ENCODE data around the gene RPS21.
A peak's percentile ranks its signal among the peaks of the same experiment; 100 is the strongest.

RPS21 gene

GRCh38 chr20:62400021-62400420 lies 13.1 kb downstream of the RPS21 start:
- DNase-seq: no peak

- DNase-seq: no peak
Observed at GRCh38 chr20:62400541-62400940, 13.6 kb downstream of the RPS21 start.

- DNase-seq: no peak
Observed at GRCh38 chr20:62401331-62401779, 14.5 kb downstream of the RPS21 start.

- no peak for DNase-seq
Observed at GRCh38 chr20:62402456-62403150, 15.7 kb downstream of the RPS21 start.

GRCh38 chr20:62403331-62403730 lies 16.4 kb downstream of the RPS21 start:
- no peak for DNase-seq

GRCh38 chr20:62404112-62404665 lies 17.3 kb downstream of the RPS21 start:
- DNase-seq: no peak

- DNase-seq: no peak
Observed at GRCh38 chr20:62404761-62405107, 17.8 kb downstream of the RPS21 start.

GRCh38 chr20:62405108-62405980 lies 18.4 kb downstream of the RPS21 start:
- DNase-seq: no peak

- no peak for DNase-seq
Observed at GRCh38 chr20:62405981-62406513, 19.1 kb downstream of the RPS21 start.

GRCh38 chr20:62406635-62407176 lies 19.8 kb downstream of the RPS21 start:
- DNase-seq: no peak

- DNase-seq: peak; percentile 83
Observed at GRCh38 chr20:62407221-62407992, 20.5 kb downstream of the RPS21 start, which contains the start of gene CABLES2. CABLES2 (minus strand) TSS chr20:62407285; CDS start chr20:62407276, 9 bp downstream.

- DNase-seq: no peak
Observed at GRCh38 chr20:62408055-62408454, 21.2 kb downstream of the RPS21 start.

- DNase-seq: no peak
Observed at GRCh38 chr20:62408640-62409039, 21.7 kb downstream of the RPS21 start.

GRCh38 chr20:62409086-62409853 lies 22.4 kb downstream of the RPS21 start:
- no peak for DNase-seq

GRCh38 chr20:62409931-62410745 lies 23.2 kb downstream of the RPS21 start:
- peak; percentile 28 for DNase-seq

GRCh38 chr20:62410746-62411478 lies 24.0 kb downstream of the RPS21 start:
- DNase-seq: no peak

- no peak for DNase-seq
Observed at GRCh38 chr20:62411479-62412193, 24.7 kb downstream of the RPS21 start.

- no peak for DNase-seq
Observed at GRCh38 chr20:62412194-62413024, 25.5 kb downstream of the RPS21 start.

Data from T-helper 9 cell (primary cell).